ENCODE results near the gene OPN1MW3.
"Not testable (repeated sequence)": the region's sequence is repeated elsewhere in the genome, so short reads cannot be mapped to it uniquely, and the experiment has no call there.

Gene OPN1MW3

GRCh38 chrX:154257282-154257681, at the start of gene OPN1MW3:
OPN1MW3 (plus strand) TSS chrX:154257582; CDS start chrX:154257620, 38 bp downstream.
- not testable (repeated sequence) for DNase-seq

DNA sequence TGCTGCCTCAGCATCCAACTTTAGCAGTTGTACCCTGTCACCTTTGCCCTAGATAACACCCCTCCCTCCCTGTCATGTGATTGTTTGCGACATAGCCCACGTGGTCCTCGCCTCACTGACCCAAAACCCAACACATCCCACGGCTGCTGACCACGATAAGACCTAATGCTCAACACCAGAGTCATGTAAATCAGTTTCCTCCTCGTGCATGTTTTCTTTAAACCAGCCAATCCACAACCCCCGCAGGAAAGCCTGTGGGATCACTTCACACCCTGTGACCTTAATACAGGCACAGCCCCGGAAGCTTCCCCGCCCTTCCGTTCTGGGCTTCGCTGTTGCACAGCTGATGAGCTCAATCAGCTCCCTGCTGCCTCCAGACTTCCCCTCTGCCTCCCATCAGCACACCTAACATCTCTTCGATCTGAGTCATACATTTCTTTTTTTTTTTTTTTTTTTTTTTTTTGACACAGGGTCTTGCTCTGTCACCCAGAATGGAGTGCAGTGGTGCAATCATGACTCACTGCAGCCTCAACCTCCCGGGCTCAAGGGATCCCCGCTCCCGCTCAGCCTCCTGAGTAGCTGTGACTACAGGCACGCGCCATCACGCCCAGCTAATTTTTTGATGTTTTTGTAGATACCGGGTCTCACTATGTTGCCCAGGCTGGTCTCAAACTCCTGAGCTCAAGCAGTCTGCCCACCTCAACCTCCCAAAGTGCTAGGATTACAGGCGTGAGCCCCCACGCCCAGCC, 47.5 kb upstream of the OPN1MW3 start:
- DNase-seq = not testable (repeated sequence)

DNA sequence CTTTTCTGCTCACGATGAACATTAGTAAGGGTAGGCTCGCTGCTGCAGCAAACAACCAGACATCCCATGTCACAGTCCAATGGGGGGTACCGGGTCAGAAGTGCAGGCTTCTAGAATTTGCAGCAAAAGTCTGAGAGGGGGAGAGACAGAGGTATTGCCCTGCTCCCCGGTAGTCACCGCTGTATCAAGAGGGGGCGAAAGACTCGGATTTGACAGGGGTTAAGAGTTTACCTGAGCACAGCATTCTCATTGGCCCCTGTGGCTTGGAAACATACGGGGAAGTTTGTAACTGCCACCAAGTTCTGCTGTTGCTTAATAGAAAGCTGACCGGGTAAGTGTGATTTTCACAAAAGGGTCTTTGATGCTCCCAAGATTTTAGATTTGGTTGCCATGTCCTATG, 46.3 kb upstream of the OPN1MW3 start:
- DNase-seq = not testable (repeated sequence)

GRCh38 chrX:154211499-154211898, 45.9 kb upstream of the OPN1MW3 start:
- DNase-seq = not testable (repeated sequence)

GRCh38 chrX:154219456-154219855, 37.9 kb upstream of the OPN1MW3 start, which contains the start of gene OPN1MW2:
OPN1MW2 (plus strand) TSS chrX:154219756; CDS start chrX:154219816, 60 bp downstream.
- not testable (repeated sequence) for DNase-seq

DNA sequence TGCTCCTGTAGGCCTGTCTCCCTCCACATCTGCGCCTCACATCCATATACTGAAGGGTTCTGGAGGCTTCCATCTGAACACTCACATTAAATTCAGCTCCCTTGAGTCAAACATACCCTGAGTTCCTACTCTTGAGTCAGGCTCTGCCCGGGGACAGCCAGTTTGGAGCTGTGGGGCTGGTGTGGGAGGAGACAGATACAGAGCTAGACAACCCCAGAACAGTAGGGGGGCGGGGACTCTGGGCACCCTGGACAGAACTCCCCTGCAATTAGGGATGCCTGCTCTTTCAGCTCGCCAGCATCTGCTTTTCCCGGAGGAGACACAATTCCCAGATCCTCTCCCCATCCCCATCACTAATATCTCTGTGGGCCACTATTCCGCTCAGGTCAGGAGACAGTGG, 32.1 kb upstream of the OPN1MW3 start:
- DNase-seq = not testable (repeated sequence)

- not testable (repeated sequence) for DNase-seq
Measured at GRCh38 chrX:154226706-154227105, 30.7 kb upstream of the OPN1MW3 start.

DNA sequence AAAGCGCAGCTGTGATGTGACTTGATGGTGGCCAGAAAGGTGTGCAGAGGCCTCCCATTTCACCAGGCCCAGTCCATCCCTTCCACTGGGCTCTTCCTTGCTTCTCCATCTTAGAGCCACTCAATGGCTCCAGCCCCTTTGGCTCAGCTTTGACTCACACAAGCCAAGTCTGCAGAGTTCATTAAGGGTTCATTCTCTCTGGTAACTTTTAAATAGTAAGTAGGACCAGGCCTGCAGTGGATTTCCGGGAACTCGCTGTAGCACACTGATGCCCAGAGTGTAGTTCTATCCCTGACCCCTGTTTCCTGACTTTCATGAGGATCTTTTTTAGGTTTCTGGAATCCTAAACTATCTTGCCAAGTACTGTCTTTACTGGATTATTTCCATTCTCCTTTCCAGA, 25.9 kb upstream of the OPN1MW3 start:
- DNase-seq = not testable (repeated sequence)

- not testable (repeated sequence) for DNase-seq
Measured at GRCh38 chrX:154233620-154234019, 23.8 kb upstream of the OPN1MW3 start.

DNA sequence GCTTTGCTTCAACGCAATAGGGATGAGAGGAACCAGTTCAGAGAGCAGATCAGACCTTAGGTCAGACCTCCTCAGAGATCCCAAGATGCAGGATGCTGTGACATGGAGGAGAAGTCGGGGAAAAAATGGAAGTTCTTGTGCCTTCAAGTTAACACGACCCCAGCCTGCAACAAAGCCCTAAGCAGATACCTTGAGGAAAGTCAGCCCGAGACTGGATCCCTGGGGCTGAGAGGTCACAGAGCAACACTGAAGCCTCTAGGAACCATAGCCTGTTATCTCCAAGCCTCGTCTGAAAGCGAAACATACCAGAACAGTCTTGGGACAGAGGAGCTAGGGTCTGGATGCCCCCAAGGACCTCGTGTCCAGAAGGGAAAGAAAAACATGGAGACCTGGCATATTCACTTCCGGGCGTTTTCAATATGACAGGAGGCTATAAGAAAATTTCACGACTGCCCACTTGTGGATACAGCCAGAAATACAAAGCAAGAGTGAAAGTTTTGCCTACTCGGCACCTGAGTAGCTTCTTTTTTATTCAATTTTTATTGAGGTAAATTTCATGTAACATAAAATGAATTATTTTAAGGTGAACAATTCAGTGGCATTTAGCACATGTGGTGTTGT, 18.3 kb upstream of the OPN1MW3 start:
- DNase-seq = not testable (repeated sequence)

GRCh38 chrX:154239982-154240503, 17.3 kb upstream of the OPN1MW3 start:
- DNase-seq = not testable (repeated sequence)

DNA sequence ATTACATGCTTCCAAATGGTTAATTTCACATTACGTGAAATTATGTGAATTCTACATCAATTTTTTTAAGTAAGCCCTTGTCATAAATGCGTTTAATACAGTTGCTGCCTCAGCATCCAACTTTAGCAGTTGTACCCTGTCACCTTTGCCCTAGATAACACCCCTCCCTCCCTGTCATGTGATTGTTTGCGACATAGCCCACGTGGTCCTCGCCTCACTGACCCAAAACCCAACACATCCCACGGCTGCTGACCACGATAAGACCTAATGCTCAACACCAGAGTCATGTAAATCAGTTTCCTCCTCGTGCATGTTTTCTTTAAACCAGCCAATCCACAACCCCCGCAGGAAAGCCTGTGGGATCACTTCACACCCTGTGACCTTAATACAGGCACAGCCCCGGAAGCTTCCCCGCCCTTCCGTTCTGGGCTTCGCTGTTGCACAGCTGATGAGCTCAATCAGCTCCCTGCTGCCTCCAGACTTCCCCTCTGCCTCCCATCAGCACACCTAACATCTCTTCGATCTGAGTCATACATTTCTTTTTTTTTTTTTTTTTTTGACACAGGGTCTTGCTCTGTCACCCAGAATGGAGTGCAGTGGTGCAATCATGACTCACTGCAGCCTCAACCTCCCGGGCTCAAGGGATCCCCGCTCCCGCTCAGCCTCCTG, 9.9 kb upstream of the OPN1MW3 start:
- not testable (repeated sequence) for DNase-seq

DNA sequence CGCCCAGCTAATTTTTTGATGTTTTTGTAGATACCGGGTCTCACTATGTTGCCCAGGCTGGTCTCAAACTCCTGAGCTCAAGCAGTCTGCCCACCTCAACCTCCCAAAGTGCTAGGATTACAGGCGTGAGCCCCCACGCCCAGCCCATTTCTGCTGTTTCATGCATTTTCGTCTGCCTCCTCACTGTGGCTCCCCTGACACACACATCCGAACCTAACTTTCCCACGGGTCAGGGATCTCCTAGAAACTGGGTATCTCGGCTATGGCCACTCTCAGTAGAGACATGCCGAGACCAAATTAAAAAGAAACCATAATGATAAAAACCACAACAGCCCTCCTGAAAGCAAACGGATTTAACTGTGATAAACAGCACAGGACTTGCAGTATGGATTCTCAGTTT, 9.3 kb upstream of the OPN1MW3 start:
- DNase-seq = not testable (repeated sequence)

DNA sequence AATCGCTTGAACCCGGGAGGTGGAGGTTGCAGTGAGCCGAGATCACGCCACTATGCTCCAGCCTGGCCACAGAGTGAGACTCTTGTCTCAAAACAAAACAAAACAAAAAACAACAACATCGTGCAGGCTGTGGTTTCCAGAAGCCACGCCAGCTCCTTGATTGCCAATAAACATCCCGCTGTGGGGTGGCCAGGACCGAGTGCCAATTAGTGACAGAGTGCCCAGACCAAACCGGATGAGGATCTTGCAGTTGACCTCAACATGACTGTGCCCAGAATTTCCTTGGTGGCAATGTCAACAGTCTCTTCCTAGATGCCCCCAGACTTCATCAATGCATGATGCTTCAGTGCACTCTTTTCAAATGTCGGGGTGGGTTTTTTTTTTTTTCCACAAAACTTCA, 1.3 kb downstream of the OPN1MW3 start:
- not testable (repeated sequence) for DNase-seq

- DNase-seq = not testable (repeated sequence)
Measured at GRCh38 chrX:154263072-154263471, 5.7 kb downstream of the OPN1MW3 start.

DNA sequence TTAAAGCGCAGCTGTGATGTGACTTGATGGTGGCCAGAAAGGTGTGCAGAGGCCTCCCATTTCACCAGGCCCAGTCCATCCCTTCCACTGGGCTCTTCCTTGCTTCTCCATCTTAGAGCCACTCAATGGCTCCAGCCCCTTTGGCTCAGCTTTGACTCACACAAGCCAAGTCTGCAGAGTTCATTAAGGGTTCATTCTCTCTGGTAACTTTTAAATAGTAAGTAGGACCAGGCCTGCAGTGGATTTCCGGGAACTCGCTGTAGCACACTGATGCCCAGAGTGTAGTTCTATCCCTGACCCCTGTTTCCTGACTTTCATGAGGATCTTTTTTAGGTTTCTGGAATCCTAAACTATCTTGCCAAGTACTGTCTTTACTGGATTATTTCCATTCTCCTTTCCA, 11.9 kb downstream of the OPN1MW3 start:
- not testable (repeated sequence) for DNase-seq

DNA sequence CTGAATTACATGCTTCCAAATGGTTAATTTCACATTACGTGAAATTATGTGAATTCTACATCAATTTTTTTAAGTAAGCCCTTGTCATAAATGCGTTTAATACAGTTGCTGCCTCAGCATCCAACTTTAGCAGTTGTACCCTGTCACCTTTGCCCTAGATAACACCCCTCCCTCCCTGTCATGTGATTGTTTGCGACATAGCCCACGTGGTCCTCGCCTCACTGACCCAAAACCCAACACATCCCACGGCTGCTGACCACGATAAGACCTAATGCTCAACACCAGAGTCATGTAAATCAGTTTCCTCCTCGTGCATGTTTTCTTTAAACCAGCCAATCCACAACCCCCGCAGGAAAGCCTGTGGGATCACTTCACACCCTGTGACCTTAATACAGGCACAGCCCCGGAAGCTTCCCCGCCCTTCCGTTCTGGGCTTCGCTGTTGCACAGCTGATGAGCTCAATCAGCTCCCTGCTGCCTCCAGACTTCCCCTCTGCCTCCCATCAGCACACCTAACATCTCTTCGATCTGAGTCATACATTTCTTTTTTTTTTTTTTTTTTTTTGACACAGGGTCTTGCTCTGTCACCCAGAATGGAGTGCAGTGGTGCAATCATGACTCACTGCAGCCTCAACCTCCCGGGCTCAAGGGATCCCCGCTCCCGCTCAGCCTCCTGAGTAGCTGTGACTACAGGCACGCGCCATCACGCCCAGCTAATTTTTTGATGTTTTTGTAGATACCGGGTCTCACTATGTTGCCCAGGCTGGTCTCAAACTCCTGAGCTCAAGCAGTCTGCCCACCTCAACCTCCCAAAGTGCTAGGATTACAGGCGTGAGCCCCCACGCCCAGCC, 27.3 kb downstream of the OPN1MW3 start:
- not testable (repeated sequence) for DNase-seq

- DNase-seq = not testable (repeated sequence)
Measured at GRCh38 chrX:154286406-154286805, 29.0 kb downstream of the OPN1MW3 start.

DNA sequence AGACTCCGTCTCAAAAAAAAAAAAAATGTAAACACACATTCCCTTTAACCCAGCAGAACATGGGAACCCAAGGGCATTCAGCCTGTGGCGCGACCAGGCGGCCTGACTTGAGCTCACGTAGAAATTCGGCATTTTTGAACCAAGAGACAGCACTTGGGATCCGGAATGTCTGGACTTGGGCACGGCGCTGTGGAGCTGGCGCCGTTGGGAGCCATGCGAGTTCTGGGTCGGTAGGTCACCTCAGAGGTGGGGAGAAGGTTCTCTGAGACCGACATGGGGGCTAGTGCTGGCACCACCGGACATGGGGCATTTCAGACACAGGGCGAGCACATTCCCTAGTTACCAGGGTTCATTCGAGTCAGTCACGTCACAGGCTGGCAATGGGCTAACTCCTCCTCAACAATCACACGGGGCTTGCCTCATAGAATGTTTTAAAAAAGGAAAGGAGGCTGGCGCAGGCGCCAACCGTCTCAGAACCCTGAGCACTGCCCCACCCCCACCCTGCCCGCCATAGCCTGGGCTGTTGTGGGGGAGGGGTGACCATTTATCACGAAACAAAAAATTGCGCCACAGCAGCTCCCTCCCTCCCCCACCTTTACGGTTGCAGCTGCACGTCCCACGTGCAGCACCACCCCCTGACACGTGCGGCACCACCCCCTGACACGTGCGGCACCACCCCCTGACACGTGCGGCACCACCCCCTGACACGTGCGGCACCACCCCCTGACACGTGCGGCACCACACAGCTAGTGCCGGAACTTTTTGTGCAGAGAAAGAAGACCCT, 37.6 kb downstream of the OPN1MW3 start, which contains the start of gene TEX28:
Gene TEX28, minus strand, starts transcription at position 334 of the 784 bp plus-strand sequence. CDS start 3,007 bp downstream, outside the sequence.
- no peak for DNase-seq

DNA sequence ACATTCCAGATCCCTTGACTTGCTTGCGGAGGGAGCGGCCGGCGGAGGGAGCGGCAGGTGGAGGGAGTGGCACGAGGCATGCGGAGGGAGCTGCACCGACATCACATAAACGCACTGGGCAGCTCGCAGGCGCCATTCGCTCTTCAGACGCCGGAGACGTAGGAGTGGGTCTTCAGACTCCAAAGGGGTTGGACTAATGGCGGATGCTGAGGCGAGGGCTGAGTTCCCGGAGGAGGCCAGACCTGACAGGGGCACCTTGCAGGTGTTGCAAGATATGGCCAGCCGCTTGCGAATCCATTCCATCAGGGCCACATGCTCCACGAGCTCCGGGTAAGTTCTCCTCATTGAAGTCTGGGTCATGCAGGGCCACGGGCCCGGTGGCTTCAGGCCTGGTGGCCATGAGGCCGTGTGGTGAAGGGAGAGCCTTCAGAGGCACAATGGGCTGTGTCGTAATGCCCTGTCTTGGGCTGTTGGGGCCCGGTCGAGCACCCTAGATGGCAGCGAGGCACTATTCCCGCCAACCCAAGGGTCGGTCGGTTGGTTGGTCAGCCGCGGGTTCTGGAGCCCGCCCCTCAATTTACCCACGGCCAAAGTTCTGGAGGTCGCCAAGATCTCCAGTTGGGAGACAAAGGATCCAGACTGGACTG, 38.4 kb downstream of the OPN1MW3 start, which contains the start of gene TKTL1:
Gene TKTL1, plus strand, starts transcription at position 132 of the 647 bp plus-strand sequence. Its CDS starts 65 bp downstream, at position 197.
- DNase-seq = no peak

DNA sequence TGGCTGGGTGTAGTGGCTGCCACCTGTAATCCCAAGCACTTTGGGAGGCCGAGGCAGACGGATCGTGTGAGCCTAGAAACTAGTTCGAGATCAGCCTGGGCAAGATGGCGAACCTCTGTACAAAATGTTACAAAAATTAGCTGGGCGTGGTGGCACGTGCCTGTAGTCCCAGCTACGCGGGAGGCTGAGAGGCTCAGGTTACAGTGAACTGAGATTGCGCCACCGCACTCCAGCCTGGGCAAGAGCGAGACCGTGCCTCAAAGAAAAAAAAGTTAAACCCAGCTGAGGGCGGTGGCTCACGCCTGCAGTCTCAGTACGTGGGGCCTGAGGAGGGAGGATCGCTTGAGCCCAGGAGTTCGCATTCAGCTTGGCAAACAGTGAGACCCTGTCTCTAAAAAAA, 39.3 kb downstream of the OPN1MW3 start:
- DNase-seq = no peak
